ENCODE measurements around the gene CDH13. TPM values are rescaled to one million over a fixed set of nuclear protein-coding genes. Genes with fewer than 3 reads are reported as not detected.

The CDH13 gene
- total and polyA plus RNA-seq, 8 donors: 0.12 to 21.4 (median 1.7) TPM; not detected in 1

- no peak for TF ChIP-seq CTCF (IDR thresholded peaks at IDR 0.05)
- no peak for TF ChIP-seq EP300 (IDR thresholded peaks at IDR 0.05)
- TF ChIP-seq POLR2AphosphoS5 (IDR thresholded peaks at IDR 0.05): no peak
- no peak for TF ChIP-seq POLR2A (IDR thresholded peaks at IDR 0.05)
- no peaks in the 10 kb centered on the region for H3K9me3 ChIP-seq
- H3K27me3 ChIP-seq: peaks cover 0 to 12% (median 0%) of the 10 kb centered on the region in 3 donors
- no peaks in the 10 kb centered on the region for H3K4me1 ChIP-seq
- 89 to 98% (median 93%) methylated on average over 1 of the region's 1 CpG for WGBS, 5 donors
- H3K27ac ChIP-seq: no peak overlapping the region
- intact Hi-C loops (cut with DNase I; ENCODE audit: low total_unique reads): no loop called here
- no peak overlapping the region for H3K4me3 ChIP-seq
- no peaks in the 10 kb centered on the region for H3K36me3 ChIP-seq
- DNase-seq: no peak
Observed at GRCh38 chr16:82805866-82806265, 179.1 kb downstream of the CDH13 start.

GRCh38 chr16:82807311-82807710 lies 180.5 kb downstream of the CDH13 start:
- no peak for DNase-seq
- Histone ChIP-seq H3K4me3 (no peak overlapping the region), H3K27ac (no peak overlapping the region), H3K27me3 (peaks cover 0 to 12% (median 0%) of the 10 kb centered on the region in 3 donors), H3K4me1 (no peaks in the 10 kb centered on the region), H3K9me3 (no peaks in the 10 kb centered on the region), H3K36me3 (no peaks in the 10 kb centered on the region)
- no peak for TF ChIP-seq EP300 (IDR thresholded peaks at IDR 0.05)
- intact Hi-C loops (cut with DNase I; ENCODE audit: low total_unique reads): no loop called here
- 44 to 58% (median 58%) methylated on average over 3 of the region's 3 CpGs for WGBS, 5 donors

GRCh38 chr16:82808036-82808435 lies 181.3 kb downstream of the CDH13 start:
- DNase-seq: no peak
- 76 to 82% (median 81%) methylated on average over 1 of the region's 1 CpG for WGBS, 5 donors
- TF ChIP-seq EP300 (IDR thresholded peaks at IDR 0.05): no peak
- TF ChIP-seq POLR2A (IDR thresholded peaks at IDR 0.05): no peak
- no peak for TF ChIP-seq POLR2AphosphoS5 (IDR thresholded peaks at IDR 0.05)
- no peak for TF ChIP-seq CTCF (IDR thresholded peaks at IDR 0.05)
- no peaks in the 10 kb centered on the region for H3K4me1 ChIP-seq
- H3K9me3 ChIP-seq: no peaks in the 10 kb centered on the region
- no peaks in the 10 kb centered on the region for H3K36me3 ChIP-seq
- intact Hi-C loops (cut with DNase I; ENCODE audit: low total_unique reads): no loop called here
- H3K27me3 ChIP-seq: peaks cover 0 to 12% (median 0%) of the 10 kb centered on the region in 3 donors
- no peak overlapping the region for H3K4me3 ChIP-seq
- no peak overlapping the region for H3K27ac ChIP-seq

- TF ChIP-seq POLR2A (IDR thresholded peaks at IDR 0.05): no peak
- no peak for TF ChIP-seq CTCF (IDR thresholded peaks at IDR 0.05)
- no peak for TF ChIP-seq POLR2AphosphoS5 (IDR thresholded peaks at IDR 0.05)
- TF ChIP-seq EP300 (IDR thresholded peaks at IDR 0.05): no peak
- no peak for DNase-seq
Observed at GRCh38 chr16:82810077-82810476, 183.3 kb downstream of the CDH13 start.

GRCh38 chr16:82814059-82814458 lies 187.3 kb downstream of the CDH13 start:
- Histone ChIP-seq H3K27me3 (peaks cover 0 to 3% (median 0%) of the 10 kb centered on the region in 3 donors), H3K4me1 (no peaks in the 10 kb centered on the region), H3K27ac (no peak overlapping the region), H3K9me3 (no peaks in the 10 kb centered on the region), H3K4me3 (no peak overlapping the region), H3K36me3 (no peaks in the 10 kb centered on the region)
- TF ChIP-seq CTCF (IDR thresholded peaks at IDR 0.05): no peak
- no peak for TF ChIP-seq POLR2AphosphoS5 (IDR thresholded peaks at IDR 0.05)
- no peak for TF ChIP-seq POLR2A (IDR thresholded peaks at IDR 0.05)
- TF ChIP-seq EP300 (IDR thresholded peaks at IDR 0.05): no peak
- intact Hi-C loops (cut with DNase I; ENCODE audit: low total_unique reads): no loop called here
- 65 to 82% (median 73%) methylated on average over 3 of the region's 3 CpGs for WGBS, 5 donors
- DNase-seq: no peak

More at GRCh38 chr16:82810077-82810476, 183.3 kb downstream of the CDH13 start:
- Histone ChIP-seq H3K27me3 (peaks cover 0 to 12% (median 0%) of the 10 kb centered on the region in 3 donors), H3K4me1 (no peaks in the 10 kb centered on the region), H3K9me3 (no peaks in the 10 kb centered on the region), H3K27ac (no peak overlapping the region), H3K4me3 (no peak overlapping the region), H3K36me3 (no peaks in the 10 kb centered on the region)
- intact Hi-C loops (cut with DNase I; ENCODE audit: low total_unique reads): no loop called here
- WGBS, 5 donors: 61 to 80% (median 65%) methylated on average over 6 of the region's 6 CpGs
